IMR-90 (cell line): ENCODE results near the gene RRN3. TPM values are rescaled to one million over a fixed set of nuclear protein-coding genes. Genes with fewer than 3 reads are reported as not detected.
"Not testable (repeated sequence)": the region's sequence is repeated elsewhere in the genome, so short reads cannot be mapped to it uniquely, and the experiment has no call there.

Source experiments
- ATAC-seq: fragments of 200-7000 bp; cut with Tn5 transposase; 2 replicates; pipeline ENCODE4 v1.9.1; 2020; ENCODE audit warnings: low read depth, mild to moderate bottlenecking, moderate library complexity
- BruUV-seq: library from RNA; stranded (reverse); fragments of 400-500 nt; replicated peaks from 2 replicates; lab custom pipeline; 2021; lab: Mats Ljungman, UMichigan
- CTCF ChIA-PET: fragments of 300-600 bp; formaldehyde crosslinking; extraction: SDS; loops from one replicate; lab custom pipeline; 2021; ENCODE audit warnings: antibody characterized with exemption; lab: Yijun Ruan, JAX
- POLR2A ChIA-PET: fragments of 300-600 bp; sonication (Branson Sonifier 250); formaldehyde crosslinking; loops from one replicate; lab custom pipeline; 2022; ENCODE audit warnings: antibody characterized with exemption; ENCODE audit not compliant: unreplicated experiment; lab: Charles Lee
- DNase-seq: peaks from one replicate; pipeline ENCODE4 v3.0.0; 2013
- H2AFZ ChIP-seq: replicated peaks from 2 replicates; pipeline ENCODE3; 2013; ENCODE audit warnings: low read length, mild to moderate bottlenecking; ENCODE audit not compliant: poor library complexity
- H2AK5ac ChIP-seq: 2 replicates; pipeline ENCODE4 v1.6.1; 2013; ENCODE audit warnings: low read depth, low read length, inconsistent platforms
- H2AK9ac ChIP-seq: replicated peaks from 2 replicates; pipeline ENCODE3; 2013; ENCODE audit warnings: mild to moderate bottlenecking, low read depth, low read length, moderate library complexity; ENCODE audit not compliant: poor library complexity
- H2BK120ac ChIP-seq: 2 replicates; pipeline ENCODE4 v1.6.1; 2013; ENCODE audit warnings: low read depth, low read length, inconsistent platforms
- H2BK15ac ChIP-seq: 3 replicates; pipeline ENCODE4 v1.6.1; 2013; ENCODE audit warnings: low read depth, low read length, inconsistent platforms
- H2BK20ac ChIP-seq: 2 replicates; pipeline ENCODE4 v1.6.1; 2013; ENCODE audit warnings: low read depth, mild to moderate bottlenecking, inconsistent platforms, low read length, moderate library complexity
- H2BK5ac ChIP-seq: 2 replicates; pipeline ENCODE4 v1.6.1; 2013; ENCODE audit warnings: mild to moderate bottlenecking, low read depth, low read length, inconsistent platforms; ENCODE audit not compliant: poor library complexity, severe bottlenecking
- H3K14ac ChIP-seq: replicated peaks from 2 replicates; pipeline ENCODE4 v1.6.1; 2013; ENCODE audit warnings: low read depth, low read length, inconsistent platforms
- H3K18ac ChIP-seq: 2 replicates; pipeline ENCODE4 v1.6.1; 2013; ENCODE audit warnings: low read depth, low read length, control low read depth
- H3K23ac ChIP-seq: 2 replicates; pipeline ENCODE4 v1.6.1; 2013; ENCODE audit warnings: low read depth, low read length, inconsistent platforms
- H3K27ac ChIP-seq: 2 replicates; pipeline ENCODE4 v1.5.1; 2013; ENCODE audit warnings: mild to moderate bottlenecking, control low read depth, low read length; ENCODE audit not compliant: insufficient read depth
- H3K27me3 ChIP-seq: 2 replicates; pipeline ENCODE4 v1.6.1; 2013; ENCODE audit warnings: low read length; ENCODE audit not compliant: control insufficient read depth, insufficient read depth
- H3K36me3 ChIP-seq: 2 replicates; pipeline ENCODE4 v1.6.1; 2013; ENCODE audit warnings: low read length, mixed read lengths; ENCODE audit not compliant: control insufficient read depth, insufficient read depth
- H3K4ac ChIP-seq: 2 replicates; pipeline ENCODE4 v1.6.1; 2013; ENCODE audit warnings: low read depth, low read length, inconsistent platforms
- H3K4me1 ChIP-seq: 2 replicates; pipeline ENCODE4 v1.6.1; 2013; ENCODE audit warnings: low read length, mixed read lengths; ENCODE audit not compliant: control insufficient read depth, insufficient read depth
- H3K4me2 ChIP-seq: 2 replicates; pipeline ENCODE4 v1.6.1; 2013; ENCODE audit warnings: low read depth, mild to moderate bottlenecking, control low read depth, low read length, moderate library complexity
- H3K4me3 ChIP-seq: 2 replicates; pipeline ENCODE4 v1.5.1; 2013; ENCODE audit warnings: low read depth, mild to moderate bottlenecking, control low read depth, low read length, moderate library complexity; ENCODE audit not compliant: insufficient read depth
- H3K56ac ChIP-seq: 2 replicates; pipeline ENCODE4 v1.6.1; 2013; ENCODE audit warnings: low read length, inconsistent platforms; ENCODE audit not compliant: insufficient read depth; ENCODE audit errors: extremely low read depth
- H3K79me1 ChIP-seq, 2 experiments: 2 replicates each; pipeline ENCODE4 v1.6.1; 2013; ENCODE audit warnings: low read length in 2 of 2, inconsistent platforms in 1 of 2, low read depth in 1 of 2
- H3K9ac ChIP-seq: 2 replicates; pipeline ENCODE4 v1.6.1; 2013; ENCODE audit warnings: low read depth, low read length, control low read depth
- H3K9me1 ChIP-seq: 2 replicates; pipeline ENCODE4 v1.6.1; 2013; ENCODE audit warnings: low read length, inconsistent platforms; ENCODE audit not compliant: insufficient read depth
- H3K9me3 ChIP-seq: 2 replicates; pipeline ENCODE4 v1.6.1; 2013; ENCODE audit warnings: low read length; ENCODE audit not compliant: control insufficient read depth, insufficient read depth
- H4K20me1 ChIP-seq: 2 replicates; pipeline ENCODE4 v1.6.1; 2013; ENCODE audit warnings: low read length, inconsistent platforms; ENCODE audit not compliant: insufficient read depth
- H4K5ac ChIP-seq: 2 replicates; pipeline ENCODE4 v1.6.1; 2013; ENCODE audit warnings: mild to moderate bottlenecking, low read depth, low read length, control low read depth
- H4K8ac ChIP-seq, 2 experiments: 2 replicates each; pipeline ENCODE4 v1.6.1; 2013; ENCODE audit warnings: low read depth in 2 of 2, low read length in 2 of 2, control low read depth in 1 of 2, inconsistent platforms in 1 of 2
- H4K91ac ChIP-seq: 2 replicates; pipeline ENCODE4 v1.6.1; 2013; ENCODE audit warnings: low read depth, low read length, inconsistent platforms; ENCODE audit not compliant: insufficient read depth
- WGBS, 2 experiments: methylation state at CpG; one replicate each; pipeline versions ENCODE4 v1.1.5 to v1.1.7; 2013; ENCODE audit warnings: missing lambda C conversion rate in 2 of 2; ENCODE audit not compliant: insufficient read length in 1 of 2; ENCODE audit errors: extremely low coverage in 2 of 2; 5-methylcytosine and 5-hydroxymethylcytosine counted together
- dilution Hi-C: fragments of 300-500 bp; cut with HindIII; formaldehyde crosslinking; loops from one replicate; pipeline ENCODE4 v1.14.3; 2018; ENCODE audit warnings: low sequenced_read_pairs; ENCODE audit not compliant: unreplicated experiment
- in situ Hi-C: fragments of 300-500 bp; cut with MboI; formaldehyde crosslinking; loops from 3 replicates; pipeline ENCODE4 v1.14.3; 2019; ENCODE audit warnings: low sequenced_read_pairs, inconsistent platforms, mixed read lengths
- intact Hi-C: fragments of 100-400 bp; cut with micrococcal nuclease; formaldehyde crosslinking; loops from 2 replicates; pipeline ENCODE4 v1.10.0; 2022
- polyA plus RNA-seq, 3 experiments: library from polyadenylated mRNA; depleted of rRNA; stranded (reverse); fragments of >200 nt; gene quantifications; 2 replicates each; pipeline ENCODE4 v1.2.3, GENCODE V29; 2012; ENCODE audit warnings: low replicate concordance in 1 of 3
- total RNA-seq: library from RNA; depleted of rRNA; stranded (reverse); fragments of >200 nt; gene quantifications from 2 replicates; pipeline ENCODE4 v1.2.3, GENCODE V29; 2012

The RRN3 gene
- total and polyA plus RNA-seq, 2 of the 4 experiments (the other 2 are of a cell fraction): 22.1 to 47.7 TPM

DNA sequence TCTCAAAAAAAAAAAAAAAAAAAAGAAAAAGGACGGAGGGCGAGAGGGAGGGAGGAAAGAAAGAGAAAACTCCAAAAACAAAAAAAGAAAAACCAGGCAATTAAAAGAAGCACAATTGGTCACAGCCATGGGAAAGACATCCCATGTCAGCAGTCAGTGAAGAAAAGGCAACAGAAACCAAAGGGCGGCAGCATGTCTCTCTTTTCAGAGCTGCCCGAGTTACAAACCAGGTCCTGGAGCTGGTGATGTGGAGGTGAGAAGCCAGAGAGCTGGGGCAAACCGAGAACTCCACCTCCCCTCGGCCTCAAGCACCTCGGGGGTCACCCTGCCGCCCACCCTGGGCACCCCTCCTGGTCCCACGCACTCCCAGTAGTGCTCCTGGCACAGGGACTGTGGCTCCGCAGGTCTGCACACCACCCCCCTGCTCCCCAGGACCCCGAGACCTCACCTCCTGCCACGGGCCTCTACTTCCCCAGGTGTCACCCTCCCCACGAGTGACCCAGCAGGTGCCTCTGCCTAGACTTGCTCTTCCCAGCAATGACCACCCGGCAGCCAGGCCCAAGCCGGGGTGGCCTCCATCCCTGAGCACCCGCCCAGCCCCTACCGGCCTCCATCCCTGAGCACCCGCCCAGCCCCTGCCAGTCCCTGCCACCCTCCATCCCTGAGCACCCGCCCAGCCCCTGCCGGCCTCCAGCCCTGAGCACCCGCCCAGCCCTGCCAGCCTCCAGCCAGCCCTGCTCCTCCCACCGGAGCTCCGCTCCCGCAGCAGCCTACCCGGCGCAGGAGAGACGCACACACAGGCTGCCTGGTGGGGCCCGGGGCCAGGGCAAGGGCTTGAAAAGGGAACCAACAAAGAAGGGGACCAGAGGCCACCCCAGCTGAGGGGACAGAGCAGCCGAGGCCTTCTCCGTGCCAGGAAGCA lies 46.6 kb upstream of the RRN3 start:
- H3K18ac ChIP-seq, H3K9me1 ChIP-seq, H3K36me3 ChIP-seq, dilution Hi-C loops, BruUV-seq, H3K27me3 ChIP-seq, H4K8ac ChIP-seq, H2BK120ac ChIP-seq, H2AFZ ChIP-seq, CTCF ChIA-PET, H3K4ac ChIP-seq, H3K27ac ChIP-seq, H2BK15ac ChIP-seq, intact Hi-C loops, H3K4me2 ChIP-seq, H3K9me3 ChIP-seq, ATAC-seq, H2AK9ac ChIP-seq, H2BK20ac ChIP-seq, H3K4me3 ChIP-seq, DNase-seq, POLR2A ChIA-PET, H2BK5ac ChIP-seq, H4K5ac ChIP-seq, H3K56ac ChIP-seq, H3K14ac ChIP-seq, H3K9ac ChIP-seq, H3K23ac ChIP-seq, in situ Hi-C loops, H4K91ac ChIP-seq, H2AK5ac ChIP-seq: not testable (repeated sequence)
- peaks cover 0 to 22% of the 10 kb centered on the region in 2 experiments; a peak in 2 of 4 replicates for H3K79me1 ChIP-seq
- H3K4me1 ChIP-seq: peaks cover 26% of the 10 kb centered on the region
- 89% methylated on average over 9 of the region's 30 CpGs; no CpG with 5 or more reads in 1 of the 2 experiments for WGBS, 2 experiments
- peaks cover 21% of the 10 kb centered on the region for H4K20me1 ChIP-seq

DNA sequence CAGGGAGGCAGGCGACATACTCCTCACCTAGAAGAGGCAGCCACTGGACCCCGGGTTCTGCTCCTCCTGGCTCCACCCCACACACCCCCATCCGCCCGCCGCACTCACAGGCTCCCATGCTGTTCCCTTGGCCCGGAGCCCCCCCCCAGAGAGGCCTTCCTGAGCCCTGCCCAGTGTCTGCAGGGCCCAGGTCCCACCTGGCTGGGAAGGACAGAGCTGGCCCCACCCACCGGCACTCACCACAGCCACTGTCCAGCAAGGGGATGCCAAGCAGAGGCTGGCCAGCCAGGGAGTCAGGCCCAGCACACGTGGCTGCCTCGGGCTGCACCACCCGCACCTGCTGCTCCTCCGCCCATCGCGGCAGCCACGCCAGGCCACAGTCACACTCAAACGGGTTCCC lies 43.4 kb upstream of the RRN3 start:
- H3K27me3 ChIP-seq, dilution Hi-C loops, H4K91ac ChIP-seq, H3K4me2 ChIP-seq, H3K18ac ChIP-seq, H4K20me1 ChIP-seq, H3K4me1 ChIP-seq, CTCF ChIA-PET, H3K27ac ChIP-seq, H2BK15ac ChIP-seq, H2AK9ac ChIP-seq, H3K79me1 ChIP-seq, H2BK120ac ChIP-seq, H2AFZ ChIP-seq, H2BK5ac ChIP-seq, H3K23ac ChIP-seq, H3K14ac ChIP-seq, H4K5ac ChIP-seq, H3K4me3 ChIP-seq, H4K8ac ChIP-seq, ATAC-seq, H3K9ac ChIP-seq, DNase-seq, intact Hi-C loops, BruUV-seq, H3K9me3 ChIP-seq, POLR2A ChIA-PET, H3K36me3 ChIP-seq, H2BK20ac ChIP-seq, H3K4ac ChIP-seq, H3K9me1 ChIP-seq, H2AK5ac ChIP-seq, H3K56ac ChIP-seq, in situ Hi-C loops: not testable (repeated sequence)
- no CpG with 5 or more reads among the region's 15 CpGs for WGBS, 2 experiments
